Measurements from ENCODE around the gene GSTO2.

GSTO2 gene

DNA sequence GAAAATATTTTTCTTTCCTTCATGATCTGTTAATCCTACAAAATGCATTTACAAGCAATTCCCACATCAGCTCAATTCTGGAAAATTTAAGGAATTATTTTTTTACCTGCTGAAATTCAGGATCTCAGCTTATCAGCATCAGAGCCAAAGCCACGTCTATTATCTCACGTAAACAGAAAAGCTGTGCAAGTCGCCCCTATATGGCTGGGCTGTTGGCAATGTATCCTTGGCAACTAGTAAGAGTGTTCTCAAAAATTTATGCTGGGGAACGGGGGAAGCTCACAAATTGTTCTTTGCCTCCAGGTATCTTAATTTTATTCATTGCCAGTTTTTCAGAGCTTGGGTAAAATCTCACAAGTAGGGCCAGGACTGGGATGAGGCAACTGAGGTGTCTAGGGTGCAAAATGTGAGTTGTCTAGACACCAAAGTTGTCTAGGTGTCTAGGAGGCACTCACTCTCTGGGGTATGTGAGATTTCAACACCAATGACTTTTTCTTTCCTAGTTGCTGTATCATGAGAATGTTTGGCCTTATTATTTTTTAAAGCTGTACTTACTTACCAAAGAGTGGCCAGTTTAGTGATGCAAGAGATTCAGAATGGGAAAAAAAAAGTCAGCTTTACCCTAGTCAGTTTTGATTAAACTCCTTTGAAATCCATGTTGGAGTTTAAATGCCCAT, 5.1 kb downstream of the GSTO2 start:
- H3K4me3 ChIP-seq (ENCODE audit: low read depth in 1 of 2, low read length in 2 of 2), result no peak overlapping the region
- no peaks in the 10 kb centered on the region for H3K36me3 ChIP-seq (ENCODE audit: insufficient read depth, low read length)
- H4K20me1 ChIP-seq (ENCODE audit: insufficient read depth, low read length), result no peaks in the 10 kb centered on the region
- DNase-seq (no peak), ATAC-seq (ENCODE audit: insufficient read depth, low read depth) (no peak)
- H3K27ac ChIP-seq (ENCODE audit: low read length), result no peak overlapping the region
- H3K9me3 ChIP-seq (ENCODE audit: insufficient read depth, low read length, severe bottlenecking), result no peaks in the 10 kb centered on the region
- no peak overlapping the region for H3K9ac ChIP-seq (ENCODE audit: low read depth, low read length)
- H3K79me2 ChIP-seq (ENCODE audit: insufficient read depth, low read length), result no peaks in the 10 kb centered on the region
- peaks cover 7% of the 10 kb centered on the region for H3K4me1 ChIP-seq (ENCODE audit: insufficient read depth, low read length)
- no peak for TF ChIP-seq EZH2 (IDR thresholded peaks at IDR 0.05; ENCODE audit: borderline replicate concordance, low read depth, low read length, severe bottlenecking)
- TF ChIP-seq, protein P1, sequence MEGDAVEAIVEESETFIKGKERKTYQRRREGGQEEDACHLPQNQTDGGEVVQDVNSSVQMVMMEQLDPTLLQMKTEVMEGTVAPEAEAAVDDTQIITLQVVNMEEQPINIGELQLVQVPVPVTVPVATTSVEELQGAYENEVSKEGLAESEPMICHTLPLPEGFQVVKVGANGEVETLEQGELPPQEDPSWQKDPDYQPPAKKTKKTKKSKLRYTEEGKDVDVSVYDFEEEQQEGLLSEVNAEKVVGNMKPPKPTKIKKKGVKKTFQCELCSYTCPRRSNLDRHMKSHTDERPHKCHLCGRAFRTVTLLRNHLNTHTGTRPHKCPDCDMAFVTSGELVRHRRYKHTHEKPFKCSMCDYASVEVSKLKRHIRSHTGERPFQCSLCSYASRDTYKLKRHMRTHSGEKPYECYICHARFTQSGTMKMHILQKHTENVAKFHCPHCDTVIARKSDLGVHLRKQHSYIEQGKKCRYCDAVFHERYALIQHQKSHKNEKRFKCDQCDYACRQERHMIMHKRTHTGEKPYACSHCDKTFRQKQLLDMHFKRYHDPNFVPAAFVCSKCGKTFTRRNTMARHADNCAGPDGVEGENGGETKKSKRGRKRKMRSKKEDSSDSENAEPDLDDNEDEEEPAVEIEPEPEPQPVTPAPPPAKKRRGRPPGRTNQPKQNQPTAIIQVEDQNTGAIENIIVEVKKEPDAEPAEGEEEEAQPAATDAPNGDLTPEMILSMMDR (IDR thresholded peaks at IDR 0.05; ENCODE audit: borderline replicate concordance, extremely low read depth, low read length, poor library complexity, severe bottlenecking), result no peak
- peaks cover 18% of the 10 kb centered on the region for H3K27me3 ChIP-seq (ENCODE audit: insufficient read depth, low read length, poor library complexity)
- no peak overlapping the region for H2AFZ ChIP-seq (ENCODE audit: low read depth, low read length)
- no peak overlapping the region for H3K4me2 ChIP-seq (ENCODE audit: insufficient read depth, low read length)

DNA sequence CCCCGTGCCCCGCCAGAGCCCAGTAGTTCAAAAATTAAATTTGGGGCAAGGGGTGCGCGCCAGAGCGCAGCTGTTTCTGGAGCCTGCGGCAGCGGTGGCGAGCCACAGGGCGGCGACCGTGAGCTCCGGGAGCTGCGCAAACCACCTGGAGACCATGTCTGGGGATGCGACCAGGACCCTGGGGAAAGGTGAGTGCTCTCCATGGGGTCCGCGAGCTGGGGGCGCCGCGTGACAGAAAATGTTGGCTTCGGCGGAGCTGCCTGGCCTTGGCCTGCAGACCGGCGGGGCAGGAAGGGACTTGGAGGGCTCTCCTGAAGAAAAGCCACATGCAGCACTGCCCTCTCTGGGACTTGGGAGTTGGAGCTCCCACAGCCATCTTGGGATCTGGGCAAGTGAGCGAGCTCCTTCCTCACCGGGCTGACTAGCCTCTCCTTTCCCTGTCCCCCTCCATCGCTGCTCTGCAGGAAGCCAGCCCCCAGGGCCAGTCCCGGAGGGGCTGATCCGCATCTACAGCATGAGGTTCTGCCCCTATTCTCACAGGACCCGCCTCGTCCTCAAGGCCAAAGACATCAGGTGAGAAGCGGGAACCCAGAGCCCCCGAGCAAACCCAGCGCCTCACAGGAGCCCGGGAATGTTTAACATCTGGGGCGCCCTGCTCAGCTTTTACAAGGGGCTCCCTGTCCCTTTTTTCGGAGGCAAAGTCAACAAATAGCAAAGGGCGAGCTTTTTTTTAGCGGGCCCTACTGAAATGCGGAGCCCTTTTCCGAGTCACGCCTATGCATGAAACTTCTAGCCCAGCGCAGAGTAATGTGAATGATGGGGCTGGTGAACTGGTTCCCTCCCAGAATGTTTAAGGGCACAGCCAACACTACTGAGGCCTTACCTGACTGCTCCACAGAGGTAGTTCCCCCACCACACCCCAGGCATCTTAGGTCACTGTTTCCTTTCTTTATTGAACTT, 6.1 kb downstream of the GSTO2 start:
- H3K4me3 ChIP-seq (ENCODE audit: low read depth in 1 of 2, low read length in 2 of 2), result no peak overlapping the region
- no peak overlapping the region for H3K9ac ChIP-seq (ENCODE audit: low read depth, low read length)
- no peak overlapping the region for H3K4me2 ChIP-seq (ENCODE audit: insufficient read depth, low read length)
- no peaks in the 10 kb centered on the region for H4K20me1 ChIP-seq (ENCODE audit: insufficient read depth, low read length)
- no peak overlapping the region for H2AFZ ChIP-seq (ENCODE audit: low read depth, low read length)
- H3K4me1 ChIP-seq (ENCODE audit: insufficient read depth, low read length), result no peaks in the 10 kb centered on the region
- H3K27me3 ChIP-seq (ENCODE audit: insufficient read depth, low read length, poor library complexity), result peaks cover 18% of the 10 kb centered on the region
- H3K79me2 ChIP-seq (ENCODE audit: insufficient read depth, low read length), result no peaks in the 10 kb centered on the region
- no peaks in the 10 kb centered on the region for H3K9me3 ChIP-seq (ENCODE audit: insufficient read depth, low read length, severe bottlenecking)
- TF ChIP-seq EZH2 (IDR thresholded peaks at IDR 0.05; ENCODE audit: borderline replicate concordance, low read depth, low read length, severe bottlenecking), result no peak
- TF ChIP-seq, protein P1 (IDR thresholded peaks at IDR 0.05; ENCODE audit: borderline replicate concordance, extremely low read depth, low read length, poor library complexity, severe bottlenecking), result peak; percentile 33
- ATAC-seq (ENCODE audit: insufficient read depth, low read depth), result peak; percentile 68
- no peak overlapping the region for H3K27ac ChIP-seq (ENCODE audit: low read length)
- no peaks in the 10 kb centered on the region for H3K36me3 ChIP-seq (ENCODE audit: insufficient read depth, low read length)
- DNase-seq, result no peak

DNA sequence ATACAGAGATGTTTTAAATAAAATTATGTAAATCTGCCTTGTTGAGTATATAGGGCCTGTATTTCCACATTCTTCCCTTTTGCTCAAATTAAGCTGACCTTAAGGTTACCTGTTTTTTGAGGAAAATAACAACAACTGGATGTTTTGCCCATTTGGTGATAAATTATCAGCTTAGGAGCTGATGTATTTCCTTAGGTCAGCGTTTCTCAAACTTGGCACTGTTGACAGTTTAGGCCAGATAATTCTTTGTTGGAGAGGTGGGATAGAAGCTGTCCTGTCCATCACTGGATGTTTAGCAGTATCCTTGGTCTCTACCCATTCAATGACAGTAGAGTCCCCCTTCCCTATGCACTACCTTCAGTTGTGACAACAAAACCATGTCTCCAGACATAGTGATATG, 7.2 kb downstream of the GSTO2 start:
- Histone ChIP-seq H3K4me1 (ENCODE audit: insufficient read depth, low read length) (no peaks in the 10 kb centered on the region), H3K4me2 (ENCODE audit: insufficient read depth, low read length) (no peak overlapping the region), H3K79me2 (ENCODE audit: insufficient read depth, low read length) (no peaks in the 10 kb centered on the region), H2AFZ (ENCODE audit: low read depth, low read length) (no peak overlapping the region), H4K20me1 (ENCODE audit: insufficient read depth, low read length) (no peaks in the 10 kb centered on the region), H3K9ac (ENCODE audit: low read depth, low read length) (no peak overlapping the region), H3K27ac (ENCODE audit: low read length) (no peak overlapping the region), H3K36me3 (ENCODE audit: insufficient read depth, low read length) (no peaks in the 10 kb centered on the region), H3K27me3 (ENCODE audit: insufficient read depth, low read length, poor library complexity) (peaks cover 18% of the 10 kb centered on the region), H3K9me3 (ENCODE audit: insufficient read depth, low read length, severe bottlenecking) (no peaks in the 10 kb centered on the region), H3K4me3 (ENCODE audit: low read depth in 1 of 2, low read length in 2 of 2) (no peak overlapping the region)
- no peak for ATAC-seq (ENCODE audit: insufficient read depth, low read depth)
- TF ChIP-seq, protein P1 (IDR thresholded peaks at IDR 0.05; ENCODE audit: borderline replicate concordance, extremely low read depth, low read length, poor library complexity, severe bottlenecking), result no peak
- TF ChIP-seq EZH2 (IDR thresholded peaks at IDR 0.05; ENCODE audit: borderline replicate concordance, low read depth, low read length, severe bottlenecking), result no peak
- DNase-seq, result no peak
